ENCODE measurements around the gene KCNQ4.

Gene KCNQ4

GRCh38 chr1:40796939-40797667 is 13.5 kb downstream of the KCNQ4 start:
- H3K4me3 ChIP-seq (replicated peaks in 1 of 2; ENCODE audit: low read depth in 2 of 2, low read length in 2 of 2): no peak overlapping the region
- DNase-seq (ENCODE audit: low read depth in 2 of 2): no peak
- TF ChIP-seq CTCF (IDR thresholded peaks at IDR 0.05; ENCODE audit: low read depth, low read length): no peak

- no peak for TF ChIP-seq CTCF (IDR thresholded peaks at IDR 0.05; ENCODE audit: low read depth, low read length)
- no peak overlapping the region for H3K4me3 ChIP-seq (replicated peaks in 1 of 2; ENCODE audit: low read depth in 2 of 2, low read length in 2 of 2)
- DNase-seq (ENCODE audit: low read depth in 2 of 2): no peak
Observed at GRCh38 chr1:40797668-40798010, 14.1 kb downstream of the KCNQ4 start.

GRCh38 chr1:40798366-40799281 is 15.0 kb downstream of the KCNQ4 start:
- DNase-seq (ENCODE audit: low read depth in 2 of 2): no peak
- no peak for TF ChIP-seq CTCF (IDR thresholded peaks at IDR 0.05; ENCODE audit: low read depth, low read length)
- no peak overlapping the region for H3K4me3 ChIP-seq (replicated peaks in 1 of 2; ENCODE audit: low read depth in 2 of 2, low read length in 2 of 2)

GRCh38 chr1:40799351-40799867 is 15.8 kb downstream of the KCNQ4 start:
- peak; percentile 35 to 69 for DNase-seq (ENCODE audit: low read depth in 2 of 2)
- no peak overlapping the region for H3K4me3 ChIP-seq (replicated peaks in 1 of 2; ENCODE audit: low read depth in 2 of 2, low read length in 2 of 2)
- TF ChIP-seq CTCF (IDR thresholded peaks at IDR 0.05; ENCODE audit: low read depth, low read length): no peak

- DNase-seq (ENCODE audit: low read depth in 2 of 2): no peak
- H3K4me3 ChIP-seq (replicated peaks in 1 of 2; ENCODE audit: low read depth in 2 of 2, low read length in 2 of 2): no peak overlapping the region
- no peak for TF ChIP-seq CTCF (IDR thresholded peaks at IDR 0.05; ENCODE audit: low read depth, low read length)
Observed at GRCh38 chr1:40801742-40802077, 18.1 kb downstream of the KCNQ4 start.

- H3K4me3 ChIP-seq (replicated peaks in 1 of 2; ENCODE audit: low read depth in 2 of 2, low read length in 2 of 2): peak overlapping the region; percentile 15 to 49
- TF ChIP-seq CTCF (IDR thresholded peaks at IDR 0.05; ENCODE audit: low read depth, low read length): no peak
- peak; percentile 70 to 84 for DNase-seq (ENCODE audit: low read depth in 2 of 2)
Observed at GRCh38 chr1:40802078-40802741, 18.6 kb downstream of the KCNQ4 start.

Data from cardiac fibroblast (primary cell).